Skin epidermis (tissue), 12 donors: ENCODE data around the gene GOSR1.
"Not testable (repeated sequence)": the region's sequence is repeated elsewhere in the genome, so short reads cannot be mapped to it uniquely, and the experiment has no call there.

ENCODE experiments used
- H3K27ac ChIP-seq, 21 experiments: fragments of 200-600 bp; sonication (generic) in 11 of 21; one replicate each; pipeline ENCODE4 v1.5.0; 2020; ENCODE audit warnings: mild to moderate bottlenecking in 3 of 21, inconsistent platforms in 2 of 21, moderate library complexity in 2 of 21
- H3K4me3 ChIP-seq, 7 experiments: fragments of 200-600 bp; sonication (generic) in 2 of 7; one replicate each; pipeline ENCODE4 v1.5.0; 2020; ENCODE audit warnings: inconsistent platforms in 2 of 7, mild to moderate bottlenecking in 2 of 7, moderate library complexity in 1 of 7

Gene GOSR1

GRCh38 chr17:30495586-30495985, 18.4 kb downstream of the GOSR1 start:
- no peak overlapping the region for H3K4me3 ChIP-seq
- no peak overlapping the region for H3K27ac ChIP-seq

GRCh38 chr17:30503558-30503957, 26.4 kb downstream of the GOSR1 start:
- Histone ChIP-seq H3K4me3 (no peak overlapping the region), H3K27ac (no peak overlapping the region)

- H3K27ac ChIP-seq, result no peak overlapping the region
- H3K4me3 ChIP-seq, result no peak overlapping the region
Observed at GRCh38 chr17:30505868-30506417, 28.7 kb downstream of the GOSR1 start.

- Histone ChIP-seq H3K27ac (no peak overlapping the region), H3K4me3 (no peak overlapping the region)
Observed at GRCh38 chr17:30506481-30506880, 29.3 kb downstream of the GOSR1 start.

GRCh38 chr17:30513346-30513745, 36.1 kb downstream of the GOSR1 start:
- Histone ChIP-seq H3K4me3 (no peak overlapping the region), H3K27ac (no peak overlapping the region)

- no peak overlapping the region for H3K4me3 ChIP-seq
- H3K27ac ChIP-seq, result no peak overlapping the region
Observed at GRCh38 chr17:30514895-30515596, 37.8 kb downstream of the GOSR1 start.

- Histone ChIP-seq H3K27ac (peak overlapping the region in 7 of 21 experiments; percentile 1 to 73 (median 29)), H3K4me3 (no peak overlapping the region)
Observed at GRCh38 chr17:30517786-30518185, 40.6 kb downstream of the GOSR1 start.

GRCh38 chr17:30519166-30519565, 42.0 kb downstream of the GOSR1 start:
- Histone ChIP-seq H3K27ac (peak overlapping the region in 13 of 21 experiments; percentile 6 to 73 (median 37)), H3K4me3 (no peak overlapping the region)

GRCh38 chr17:30519707-30520106, 42.5 kb downstream of the GOSR1 start:
- Histone ChIP-seq H3K27ac (peak overlapping the region in 11 of 21 experiments; percentile 3 to 73 (median 36)), H3K4me3 (no peak overlapping the region)

- H3K27ac ChIP-seq, result peak overlapping the region in 10 of 21 experiments; percentile 3 to 59 (median 36)
- H3K4me3 ChIP-seq, result no peak overlapping the region
Observed at GRCh38 chr17:30520436-30520835, 43.2 kb downstream of the GOSR1 start.

GRCh38 chr17:30520882-30521281, 43.7 kb downstream of the GOSR1 start:
- H3K27ac ChIP-seq, result peak overlapping the region in 7 of 21 experiments; percentile 16 to 59 (median 39)

GRCh38 chr17:30521766-30522165, 44.6 kb downstream of the GOSR1 start:
- Histone ChIP-seq H3K4me3 (no peak overlapping the region), H3K27ac (peak overlapping the region in 3 of 21 experiments; percentile 17 to 59 (median 45))

More at GRCh38 chr17:30520882-30521281, 43.7 kb downstream of the GOSR1 start:
- no peak overlapping the region for H3K4me3 ChIP-seq

- H3K27ac ChIP-seq, H3K4me3 ChIP-seq: not testable (repeated sequence)
Observed at GRCh38 chr17:30523236-30523635, 46.0 kb downstream of the GOSR1 start.

GRCh38 chr17:30524847-30525246, 47.6 kb downstream of the GOSR1 start:
- H3K27ac ChIP-seq, result no peak overlapping the region

GRCh38 chr17:30526401-30526800, 49.2 kb downstream of the GOSR1 start:
- Histone ChIP-seq H3K4me3 (no peak overlapping the region), H3K27ac (no peak overlapping the region)

More at GRCh38 chr17:30524847-30525246, 47.6 kb downstream of the GOSR1 start:
- H3K4me3 ChIP-seq, result no peak overlapping the region

GRCh38 chr17:30528701-30529100, 51.5 kb downstream of the GOSR1 start:
- H3K27ac ChIP-seq, H3K4me3 ChIP-seq: not testable (repeated sequence)

- Histone ChIP-seq H3K4me3 (no peak overlapping the region), H3K27ac (no peak overlapping the region)
Observed at GRCh38 chr17:30530346-30531025, 53.3 kb downstream of the GOSR1 start.

GRCh38 chr17:30532871-30533270, 55.7 kb downstream of the GOSR1 start:
- no peak overlapping the region for H3K4me3 ChIP-seq
- H3K27ac ChIP-seq, result no peak overlapping the region

- H3K4me3 ChIP-seq, result no peak overlapping the region
- no peak overlapping the region for H3K27ac ChIP-seq
Observed at GRCh38 chr17:30534298-30534697, 57.1 kb downstream of the GOSR1 start.

GRCh38 chr17:30534938-30535921, 58.0 kb downstream of the GOSR1 start:
- H3K27ac ChIP-seq, result no peak overlapping the region
- no peak overlapping the region for H3K4me3 ChIP-seq
